Measurements from ENCODE around the gene MAST2.

DNA sequence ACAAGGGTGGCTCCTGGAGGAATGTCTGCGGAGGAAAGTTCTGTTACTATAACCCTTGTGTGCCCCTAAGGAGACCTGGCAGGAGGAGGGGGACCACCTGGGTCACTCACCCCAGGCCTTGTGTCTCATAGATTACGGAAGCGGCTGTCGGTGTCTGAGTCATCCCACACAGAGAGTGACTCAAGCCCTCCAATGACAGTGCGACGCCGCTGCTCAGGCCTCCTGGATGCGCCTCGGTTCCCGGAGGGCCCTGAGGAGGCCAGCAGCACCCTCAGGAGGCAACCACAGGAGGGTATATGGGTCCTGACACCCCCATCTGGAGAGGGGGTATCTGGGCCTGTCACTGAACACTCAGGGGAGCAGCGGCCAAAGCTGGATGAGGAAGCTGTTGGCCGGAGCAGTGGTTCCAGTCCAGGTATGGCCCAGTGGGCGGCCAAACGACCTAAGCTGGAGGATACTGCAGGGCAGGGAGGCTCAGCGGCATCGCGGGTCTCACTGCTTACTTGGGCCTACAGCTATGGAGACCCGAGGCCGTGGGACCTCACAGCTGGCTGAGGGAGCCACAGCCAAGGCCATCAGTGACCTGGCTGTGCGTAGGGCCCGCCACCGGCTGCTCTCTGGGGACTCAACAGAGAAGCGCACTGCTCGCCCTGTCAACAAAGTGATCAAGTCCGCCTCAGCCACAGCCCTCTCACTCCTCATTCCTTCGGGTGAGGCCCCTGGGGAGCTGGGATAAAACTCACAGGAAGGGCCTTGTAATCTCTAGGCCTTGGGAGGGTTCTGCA lies 227.7 kb downstream of the MAST2 start:
- TF ChIP-seq ZNF274 (IDR thresholded peaks at IDR 0.05; ENCODE audit: low read depth, low read length) = no peak
- no peak for TF ChIP-seq YY1 (IDR thresholded peaks at IDR 0.05; ENCODE audit: insufficient read depth, insufficient read length)
- no peak for TF ChIP-seq SUZ12 (IDR thresholded peaks at IDR 0.05; ENCODE audit: extremely low read depth, insufficient read depth, insufficient read length)

Measured in NT2/D1 (cell line).